K562 treated with DMSO at 1 percent for 24 hours (cell line): Measurements from ENCODE around the gene C2orf72. TPM values are rescaled to one million over a fixed set of nuclear protein-coding genes. Genes with fewer than 3 reads are reported as not detected.

Source experiments
- total RNA-seq: library from RNA; unstranded; fragments of 300-600 nt; gene quantifications from 2 replicates; pipeline ENCODE4 v1.2.3, GENCODE V29; 2022; ENCODE audit warnings: low read depth; ENCODE audit not compliant: insufficient read depth

Gene C2orf72
- total RNA-seq, result not detected in 2 replicates

DNA sequence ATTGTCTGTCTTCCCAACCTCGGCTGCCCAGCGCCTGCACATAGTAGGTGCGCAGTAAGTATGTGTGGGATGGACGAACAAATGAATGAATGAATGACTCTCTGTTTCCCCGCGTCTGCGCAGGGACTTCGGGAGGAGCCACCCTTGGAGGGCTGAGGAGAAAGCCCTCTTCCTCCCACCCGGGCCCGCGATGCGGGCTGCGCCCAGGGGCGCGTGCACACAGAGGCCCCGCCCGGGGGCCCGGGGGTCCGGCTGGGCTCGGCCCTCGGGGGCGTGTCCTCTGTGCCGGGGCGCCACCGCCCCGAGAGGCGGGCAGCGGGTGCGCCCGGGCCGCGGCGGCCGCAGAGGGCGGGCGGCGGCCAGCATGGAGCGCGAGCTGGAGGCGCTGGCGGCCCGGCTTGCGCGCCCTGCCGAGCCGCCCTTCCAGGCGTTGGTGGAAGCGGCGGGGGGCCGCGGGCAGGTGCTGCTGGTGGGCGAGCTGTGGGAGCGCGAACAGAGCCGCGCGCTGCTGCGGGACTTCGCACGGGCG lies at the start of gene C2orf72:
C2orf72 (plus strand) TSS at position 322 of the 529 bp plus-strand sequence; CDS start at position 365, 43 bp downstream.

DNA sequence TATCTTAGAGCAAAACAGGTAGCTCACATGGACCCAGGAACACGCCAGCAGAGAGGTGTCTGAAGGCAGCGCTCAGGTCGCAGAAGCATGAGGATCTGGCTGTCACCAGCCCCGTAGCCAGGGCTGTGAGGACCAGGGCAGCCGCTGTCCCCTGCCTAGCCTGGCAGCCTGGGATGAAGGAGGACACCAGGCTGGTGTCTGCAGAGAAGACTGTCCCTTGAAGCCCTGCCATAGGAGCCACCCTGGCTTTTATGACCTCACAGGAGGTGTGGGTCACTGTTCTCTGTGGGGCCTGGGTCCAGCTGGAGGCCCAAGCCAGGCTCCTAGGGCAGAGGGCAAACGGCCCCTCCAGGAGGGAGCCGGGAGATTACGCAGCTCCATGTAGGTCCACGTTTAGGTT lies 41.5 kb upstream of the C2orf72 start, which contains the start of gene SPATA3:
SPATA3 (plus strand) TSS at position 301 of the 400 bp plus-strand sequence. CDS start 113 bp downstream, outside the sequence.

DNA sequence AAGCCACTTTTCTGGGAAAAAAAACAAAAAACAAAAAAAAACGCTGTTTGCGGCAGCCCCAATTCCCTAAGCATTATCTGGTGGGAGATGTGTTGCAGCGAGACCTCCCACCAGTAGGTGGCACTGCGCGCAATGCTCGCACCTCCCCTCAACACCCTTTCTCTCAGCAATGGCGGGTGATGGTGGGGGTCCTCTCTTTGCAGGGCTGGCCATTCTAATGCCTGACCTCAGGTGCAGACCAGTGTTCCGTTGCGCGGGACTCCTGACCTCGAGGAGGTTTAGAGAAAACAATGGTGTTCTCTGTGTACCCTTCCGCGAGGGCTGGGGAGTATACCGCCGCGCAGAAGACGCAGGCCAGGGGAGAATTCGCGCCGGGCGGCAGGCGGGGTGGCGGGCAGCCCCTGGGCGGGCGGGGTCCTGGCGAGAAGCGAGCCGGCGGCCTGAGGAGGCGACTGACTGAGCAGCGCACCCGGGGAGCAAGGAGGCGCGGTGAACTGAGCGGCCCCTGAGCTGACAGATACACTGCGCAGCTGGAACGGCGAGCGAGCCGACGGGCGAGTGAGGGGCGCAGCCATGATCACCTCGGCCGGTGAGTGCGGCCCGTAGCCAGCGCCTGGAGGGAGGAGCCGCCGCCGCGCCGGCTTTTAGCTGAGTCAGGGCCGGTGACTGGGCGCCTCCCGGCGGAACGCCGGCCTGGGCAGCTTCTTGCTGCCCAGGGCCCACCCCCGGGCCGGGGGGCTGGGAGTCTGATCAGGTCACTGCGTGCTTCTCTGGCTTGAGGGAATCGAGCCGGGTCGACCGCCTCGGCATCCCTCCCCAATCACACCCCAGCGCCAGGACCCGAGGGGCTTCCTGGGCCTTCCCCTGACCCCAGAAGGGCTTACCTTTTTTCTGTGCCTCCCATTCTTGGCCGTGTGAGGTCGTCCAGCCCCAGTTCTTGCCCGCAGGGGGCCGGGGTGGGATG lies 19.4 kb downstream of the C2orf72 start, which contains the start of gene PSMD1:
PSMD1 (plus strand) TSS at position 415 of the 964 bp plus-strand sequence; CDS start at position 574, 159 bp downstream.

Other genes with a start within 250 kb of the C2orf72 start
- gene ITM2C, start 172.6 kb upstream of the C2orf72 start, total RNA-seq, result 93.1 and 95.2 TPM in 2 replicates
- gene GPR55, start 112.3 kb upstream of the C2orf72 start, total RNA-seq, result 0.25 and 0.35 TPM in 2 replicates
- not detected in 2 replicates for gene SPATA3, start 41.4 kb upstream of the C2orf72 start, total RNA-seq
- 54.9 and 65.4 TPM in 2 replicates for gene PSMD1, start 19.3 kb downstream of the C2orf72 start, total RNA-seq
- gene HTR2B, start 87.5 kb downstream of the C2orf72 start, total RNA-seq, result not detected in 2 replicates
- gene ARMC9, start 161.1 kb downstream of the C2orf72 start, total RNA-seq, result 5.2 and 5.6 TPM in 2 replicates